HepG2 (cell line): ENCODE data around the gene NLGN3. TPM values are rescaled to one million over a fixed set of nuclear protein-coding genes. Genes with fewer than 3 reads are reported as not detected.

ENCODE experiments used
- ATAC-seq: fragments of 200-7000 bp; cut with Tn5 transposase; 3 replicates; pipeline ENCODE4 v1.9.1; 2020; ENCODE audit warnings: mild to moderate bottlenecking, moderate library complexity
- BruUV-seq: library from RNA; stranded (reverse); fragments of 400-500 nt; replicated peaks from 2 replicates; lab custom pipeline; 2021; lab: Mats Ljungman, UMichigan
- CTCF ChIA-PET: fragments of 300-600 bp; formaldehyde crosslinking; extraction: SDS; loops from one replicate; lab custom pipeline; 2021; ENCODE audit warnings: low total read pairs, inconsistent platforms, low intra/inter-chr PET ratio; lab: Yijun Ruan, JAX
- POLR2A ChIA-PET: fragments of 350-600 bp; sonication (Branson Sonifier 250); formaldehyde crosslinking; loops from one replicate; lab custom pipeline; 2020; ENCODE audit warnings: antibody characterized with exemption, inconsistent platforms; lab: Yijun Ruan, JAX
- DNase-seq: peaks from one replicate; pipeline ENCODE4 v3.0.0-alpha.2; 2015; ENCODE audit warnings: low spot score
- FAIRE-seq: peaks from 3 replicates; lab custom pipeline; 2011; peaks lifted over from hg19 to GRCh38; lab: Jason Lieb, UNC
- H2AFZ ChIP-seq: one replicate; pipeline ENCODE4 v1.6.1; 2011; ENCODE audit warnings: low read length, inconsistent platforms
- H3K27ac ChIP-seq: fragments of 300-600 bp; 3 replicates; pipeline ENCODE4 v1.8.0; 2011; ENCODE audit warnings: mixed run types, mild to moderate bottlenecking, mixed read lengths, low read length, inconsistent platforms; ENCODE audit not compliant: insufficient read depth; ENCODE audit errors: extremely low read length
- H3K27me3 ChIP-seq, 2 experiments: fragments of 200-600 bp in 1 of 2; 2 replicates in 1 of 2; 3 replicates in 1 of 2; pipeline versions ENCODE4 v1.6.0 to v1.8.0; 2011; ENCODE audit warnings: low read length in 2 of 2, mild to moderate bottlenecking in 2 of 2, moderate library complexity in 2 of 2, inconsistent platforms in 1 of 2; ENCODE audit not compliant: insufficient read depth in 2 of 2, control insufficient read depth in 1 of 2
- H3K36me3 ChIP-seq, 2 experiments: fragments of 200-600 bp in 1 of 2; replicated peaks in 1 of 2; 2 replicates in 1 of 2; 3 replicates in 1 of 2; pipeline versions ENCODE4 v1.5.1 to v1.8.0; 2011; ENCODE audit warnings: low read length in 2 of 2, inconsistent platforms in 1 of 2; ENCODE audit not compliant: insufficient read depth in 2 of 2, control insufficient read depth in 1 of 2
- H3K4me1 ChIP-seq: 2 replicates; pipeline ENCODE4 v1.5.1; 2012; ENCODE audit warnings: low read length, inconsistent platforms; ENCODE audit not compliant: insufficient read depth
- H3K4me2 ChIP-seq: 2 replicates; pipeline ENCODE4 v1.6.0; 2011; ENCODE audit warnings: low read depth, low read length, inconsistent platforms
- H3K4me3 ChIP-seq, 3 experiments: fragments of 200-600 bp in 1 of 3; sonication (generic), shearing (Covaris generic) in 1 of 3; replicated peaks in 1 of 3; 2 replicates each; pipeline ENCODE4 v1.5.1; 2011 to 2016; ENCODE audit warnings: low read length in 3 of 3, inconsistent platforms in 2 of 3, low read depth in 2 of 3, mild to moderate bottlenecking in 2 of 3, control low read depth in 1 of 3, mixed read lengths in 1 of 3; ENCODE audit not compliant: insufficient read depth in 1 of 3
- H3K79me2 ChIP-seq: one replicate; pipeline ENCODE4 v1.6.1; 2011; ENCODE audit warnings: low read length, inconsistent platforms; ENCODE audit not compliant: insufficient read depth
- H3K9ac ChIP-seq: 2 replicates; pipeline ENCODE4 v1.6.0; 2011; ENCODE audit warnings: mild to moderate bottlenecking, low read depth, low read length, inconsistent platforms; ENCODE audit not compliant: insufficient read depth
- H3K9me3 ChIP-seq: 2 replicates; pipeline ENCODE4 v1.5.1; 2012; ENCODE audit warnings: mild to moderate bottlenecking, low read length
- H4K20me1 ChIP-seq: 2 replicates; pipeline ENCODE4 v1.6.0; 2011; ENCODE audit warnings: inconsistent platforms, mild to moderate bottlenecking, low read length, moderate library complexity; ENCODE audit not compliant: insufficient read depth
- ETV5 ChIP-seq: IDR thresholded peaks from 2 replicates; pipeline ENCODE4 v1.6.1; 2018; ENCODE audit warnings: missing biosample characterization, missing genetic modification reagents, inconsistent platforms, borderline replicate concordance
- GPN1 ChIP-seq: sonication (generic); formaldehyde crosslinking; IDR thresholded peaks from 2 replicates; pipeline ENCODE4 v1.5.1; 2020; ENCODE audit warnings: missing genetic modification reagents, borderline replicate concordance
- HOXA5 ChIP-seq: sonication (generic); formaldehyde crosslinking; IDR thresholded peaks from 2 replicates; pipeline ENCODE4 v1.4.0; 2020; ENCODE audit warnings: missing genetic modification reagents
- ZNF513 ChIP-seq: sonication (generic); formaldehyde crosslinking; conservative IDR thresholded peaks from 2 replicates; pipeline ENCODE4 v1.5.0; 2020; ENCODE audit warnings: missing genetic modification reagents
- ZNF749 ChIP-seq: sonication (generic); formaldehyde crosslinking; IDR thresholded peaks from 2 replicates; pipeline ENCODE4 v1.8.0; 2022; ENCODE audit warnings: mild to moderate bottlenecking, missing genetic modification reagents, moderate library complexity, borderline replicate concordance
- WGBS: methylation state at CpG from one replicate; pipeline ENCODE4 v1.1.6; 2017; ENCODE audit warnings: low lambda C conversion rate; 5-methylcytosine and 5-hydroxymethylcytosine counted together
- in situ Hi-C: cut with HindIII; loops from 2 replicates; pipeline ENCODE4 v1.10.0; 2017; ENCODE audit warnings: low pct_unique_long_range_greater_than_20kb; ENCODE audit not compliant: extremely low pct_ligation_motif_present
- intact Hi-C: fragments of 100-400 bp; cut with micrococcal nuclease; formaldehyde crosslinking; loops from one replicate; pipeline ENCODE4 v1.10.0; 2022; ENCODE audit not compliant: unreplicated experiment
- polyA plus RNA-seq, 8 experiments: library from polyadenylated mRNA; depleted of rRNA in 3 of 8; stranded (reverse) in 7 of 8; unstranded in 1 of 8; fragments of >200 nt; fragmentation: Illumina TruSeq in 4 of 8; extraction: Trizol in 4 of 8; gene quantifications; 2 replicates each; pipeline versions ENCODE4 v1.2.1 to v1.2.3, GENCODE V29; 2011 to 2016; ENCODE audit warnings: low read depth in 4 of 8, missing spikeins in 1 of 8, mixed read lengths in 1 of 8; ENCODE audit not compliant: insufficient read depth in 1 of 8
- total RNA-seq, 5 experiments: library from RNA; depleted of rRNA; stranded (reverse); fragments of >200 nt; fragmentation: Illumina TruSeq; extraction: Trizol; gene quantifications; 2 replicates each; pipeline ENCODE4 v1.2.3, GENCODE V29; 2016; ENCODE audit warnings: low read depth in 1 of 5
- TF ChIP-seq, protein P1 (sequence below): IDR thresholded peaks from 2 replicates; pipeline ENCODE4 v1.6.1; 2018; ENCODE audit warnings: missing genetic modification reagents, mild to moderate bottlenecking, missing compliant biosample characterization

The NLGN3 gene
- total and polyA plus RNA-seq, 2 of the 13 experiments (the other 11 are each of a cell fraction or from before 2014, with no cell fraction given): 0.04 to 0.16 TPM

GRCh38 chrX:71099736-71100135 lies 44.9 kb upstream of the NLGN3 start:
- ATAC-seq: no peak
- no TSS peak for BruUV-seq
- CTCF ChIA-PET: no interaction called here
- H3K9me3 ChIP-seq: no peaks in the 10 kb centered on the region
- DNase-seq: no peak
- H3K4me3 ChIP-seq: no peak overlapping the region
- intact Hi-C loops: loop anchor here (5.0 kb wide), 1 partner anchor 83 kb away; no protein-coding TSS in a partner anchor
- no peak overlapping the region for H3K9ac ChIP-seq
- H3K27ac ChIP-seq: no peak overlapping the region
- FAIRE-seq: no peak
- TF ChIP-seq GPN1: no peak
- TF ChIP-seq, protein P1, sequence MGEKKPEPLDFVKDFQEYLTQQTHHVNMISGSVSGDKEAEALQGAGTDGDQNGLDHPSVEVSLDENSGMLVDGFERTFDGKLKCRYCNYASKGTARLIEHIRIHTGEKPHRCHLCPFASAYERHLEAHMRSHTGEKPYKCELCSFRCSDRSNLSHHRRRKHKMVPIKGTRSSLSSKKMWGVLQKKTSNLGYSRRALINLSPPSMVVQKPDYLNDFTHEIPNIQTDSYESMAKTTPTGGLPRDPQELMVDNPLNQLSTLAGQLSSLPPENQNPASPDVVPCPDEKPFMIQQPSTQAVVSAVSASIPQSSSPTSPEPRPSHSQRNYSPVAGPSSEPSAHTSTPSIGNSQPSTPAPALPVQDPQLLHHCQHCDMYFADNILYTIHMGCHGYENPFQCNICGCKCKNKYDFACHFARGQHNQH: no peak
- TF ChIP-seq ZNF513: no peak
- no peak for TF ChIP-seq ETV5 (CRISPR knock-in tag)
- TF ChIP-seq ZNF749: no peak
- TF ChIP-seq HOXA5 (CRISPR knock-in tag): no peak
- TF ChIP-seq, all 625 proteins: peak for 0
- no peaks in the 10 kb centered on the region; a peak in 1 of 5 replicates for H3K27me3 ChIP-seq
- peaks cover 45% of the 10 kb centered on the region for H3K4me1 ChIP-seq
- no peaks in the 10 kb centered on the region for H3K79me2 ChIP-seq
- H4K20me1 ChIP-seq: no peaks in the 10 kb centered on the region
- H3K36me3 ChIP-seq: no peaks in the 10 kb centered on the region
- no peak overlapping the region for H2AFZ ChIP-seq
- POLR2A ChIA-PET: interaction anchor here (1.2 kb wide), 1 partner anchor 19 kb away, joined by 4 read pairs; the partner anchor contains the start of gene MED12
- in situ Hi-C loops: no loop called here
- H3K4me2 ChIP-seq: no peak overlapping the region
- 93% methylated on average over 2 of the region's 4 CpGs for WGBS
